ENCODE data around the gene NLRX1. TPM values are rescaled to one million over a fixed set of nuclear protein-coding genes. Genes with fewer than 3 reads are reported as not detected.

NLRX1 gene
- total and polyA plus RNA-seq, 9 donors = 3.1 to 13.4 (median 7.2) TPM

- no peaks in the 10 kb centered on the region for H3K27me3 ChIP-seq
- H3K36me3 ChIP-seq = no peaks in the 10 kb centered on the region
- TF ChIP-seq EP300 (IDR thresholded peaks at IDR 0.05) (no peak), CTCF (IDR thresholded peaks at IDR 0.05) (no peak), POLR2A (IDR thresholded peaks at IDR 0.05) (no peak)
- no peaks in the 10 kb centered on the region for H3K9me3 ChIP-seq
- intact Hi-C loops (cut with DNase I) = loop anchor here in 2 of 4 donors (10.0 kb wide), 2 partner anchors 87 to 157 kb away; partner anchors contain the start of genes C2CD2L (in 1 of the 2), DPAGT1 (in 1 of the 2) and SLC37A4 (in 1 of the 2)
- H3K27ac ChIP-seq = no peak overlapping the region
- no peak overlapping the region for H3K4me3 ChIP-seq
- DNase-seq = no peak
- WGBS, 3 donors = 54 to 72% (median 61%) methylated on average over 3 of the region's 3 CpGs
- no peaks in the 10 kb centered on the region for H3K4me1 ChIP-seq (ENCODE audit: insufficient read depth)
These were observed 23.6 kb downstream of the NLRX1 start for GRCh38 chr11:119192111-119192510.

GRCh38 chr11:119193001-119193400, 24.5 kb downstream of the NLRX1 start:
- H3K27ac ChIP-seq = no peak overlapping the region
- H3K4me3 ChIP-seq = no peak overlapping the region
- no peaks in the 10 kb centered on the region for H3K27me3 ChIP-seq
- no peaks in the 10 kb centered on the region for H3K4me1 ChIP-seq (ENCODE audit: insufficient read depth)
- no peaks in the 10 kb centered on the region for H3K36me3 ChIP-seq
- WGBS, 3 donors = 90 to 91% (median 90%) methylated on average over 5 of the region's 5 CpGs
- DNase-seq = no peak
- intact Hi-C loops (cut with DNase I) = loop anchor here in 2 of 4 donors (10.0 kb wide), 2 partner anchors 88 to 158 kb away; partner anchors contain the start of genes C2CD2L (in 1 of the 2), DPAGT1 (in 1 of the 2) and SLC37A4 (in 1 of the 2)
- TF ChIP-seq EP300 (IDR thresholded peaks at IDR 0.05) = no peak
- no peak for TF ChIP-seq CTCF (IDR thresholded peaks at IDR 0.05)
- no peak for TF ChIP-seq POLR2A (IDR thresholded peaks at IDR 0.05)
- no peaks in the 10 kb centered on the region for H3K9me3 ChIP-seq

- H3K4me1 ChIP-seq (ENCODE audit: insufficient read depth) = no peaks in the 10 kb centered on the region
- no peaks in the 10 kb centered on the region for H3K9me3 ChIP-seq
- intact Hi-C loops (cut with DNase I) = loop anchor here in 2 of 4 donors (10.0 kb wide), 2 partner anchors 89 to 159 kb away; partner anchors contain the start of genes C2CD2L (in 1 of the 2), DPAGT1 (in 1 of the 2) and SLC37A4 (in 1 of the 2)
- H3K27me3 ChIP-seq = no peaks in the 10 kb centered on the region
- H3K36me3 ChIP-seq = no peaks in the 10 kb centered on the region
- TF ChIP-seq CTCF (IDR thresholded peaks at IDR 0.05) = no peak
- no peak for TF ChIP-seq POLR2A (IDR thresholded peaks at IDR 0.05)
- no peak for TF ChIP-seq EP300 (IDR thresholded peaks at IDR 0.05)
- no peak for DNase-seq
- H3K27ac ChIP-seq = no peak overlapping the region
- no peak overlapping the region for H3K4me3 ChIP-seq
- 82 to 85% (median 83%) methylated on average over 10 of the region's 10 CpGs for WGBS, 3 donors
These were observed 25.1 kb downstream of the NLRX1 start for GRCh38 chr11:119193626-119194025.

- TF ChIP-seq EP300 (IDR thresholded peaks at IDR 0.05) = no peak
- TF ChIP-seq POLR2A (IDR thresholded peaks at IDR 0.05) = no peak
- TF ChIP-seq CTCF (IDR thresholded peaks at IDR 0.05) = no peak
- H3K27me3 ChIP-seq = no peaks in the 10 kb centered on the region
- no peak overlapping the region for H3K27ac ChIP-seq
- DNase-seq = no peak
- intact Hi-C loops (cut with DNase I) = loop anchor here in 2 of 4 donors (5.0 to 10.0 kb wide), 4 partner anchors 88 to 160 kb away; partner anchors contain the start of genes C2CD2L (in 2 of the 2), DPAGT1 (in 1 of the 2) and SLC37A4 (in 1 of the 2)
- no peaks in the 10 kb centered on the region for H3K36me3 ChIP-seq
- 65 to 81% (median 71%) methylated on average over 7 of the region's 7 CpGs for WGBS, 3 donors
- no peak overlapping the region for H3K4me3 ChIP-seq
- no peaks in the 10 kb centered on the region for H3K4me1 ChIP-seq (ENCODE audit: insufficient read depth)
- no peaks in the 10 kb centered on the region for H3K9me3 ChIP-seq
These were observed 26.4 kb downstream of the NLRX1 start for GRCh38 chr11:119194811-119195440.
